Lung (tissue), 12 donors: ENCODE measurements around the gene AUTS2. TPM values are rescaled to one million over a fixed set of nuclear protein-coding genes. Genes with fewer than 3 reads are reported as not detected.

ENCODE experiments used
- ATAC-seq: fragments of 200-7000 bp; cut with Tn5 transposase; one replicate; pipeline ENCODE4 v1.9.1; 2020; ENCODE audit warnings: moderate number of reproducible peaks; ENCODE audit not compliant: insufficient read depth, low FRiP score
- DNase-seq, 3 donors: peaks; one replicate each; pipeline ENCODE4 v3.0.0-alpha.2; 2013 to 2017
- H3K27ac ChIP-seq, 2 donors: one replicate each; pipeline ENCODE4 v1.5.1; 2013; ENCODE audit warnings: mild to moderate bottlenecking in 2 of 2, moderate library complexity in 2 of 2, control low read depth in 1 of 2, inconsistent platforms in 1 of 2, low read depth in 1 of 2, low read length in 1 of 2
- H3K27me3 ChIP-seq, 3 donors: one replicate each; pipeline ENCODE4 v1.5.1; 2013; ENCODE audit warnings: low read length in 2 of 3; ENCODE audit not compliant: control insufficient read depth in 3 of 3, insufficient read depth in 3 of 3
- H3K36me3 ChIP-seq, 4 donors: one replicate each; pipeline ENCODE4 v1.5.1; 2013; ENCODE audit warnings: low read length in 4 of 4, mild to moderate bottlenecking in 1 of 4, moderate library complexity in 1 of 4; ENCODE audit not compliant: control insufficient read depth in 4 of 4, insufficient read depth in 4 of 4
- H3K4me1 ChIP-seq, 5 donors: one replicate each; pipeline ENCODE4 v1.5.1; 2013; ENCODE audit warnings: low read length in 5 of 5, mild to moderate bottlenecking in 2 of 5, moderate library complexity in 1 of 5; ENCODE audit not compliant: control insufficient read depth in 5 of 5, insufficient read depth in 5 of 5
- H3K4me3 ChIP-seq: one replicate; pipeline ENCODE4 v1.5.1; 2013; ENCODE audit warnings: mild to moderate bottlenecking, control low read depth, moderate library complexity
- H3K9ac ChIP-seq, 2 donors: one replicate each; pipeline ENCODE4 v1.5.1; 2013; ENCODE audit warnings: low read length in 2 of 2, control low read depth in 1 of 2; ENCODE audit not compliant: insufficient read depth in 1 of 2
- H3K9me3 ChIP-seq, 4 donors: one replicate each; pipeline ENCODE4 v1.5.1; 2013; ENCODE audit warnings: low read length in 3 of 4, mild to moderate bottlenecking in 1 of 4, moderate library complexity in 1 of 4; ENCODE audit not compliant: control insufficient read depth in 4 of 4, insufficient read depth in 3 of 4
- CTCF ChIP-seq: IDR thresholded peaks from 2 replicates; pipeline ENCODE4 v1.5.1; 2012; ENCODE audit warnings: mild to moderate bottlenecking; ENCODE audit errors: control extremely low read depth, extremely low read depth
- WGBS, 2 donors: extraction: QIAGEN DNeasy Blood & Tissue Kit; methylation state at CpG; one replicate each; pipeline ENCODE4 v1.1.7; 2013; 5-methylcytosine and 5-hydroxymethylcytosine counted together
- polyA plus RNA-seq, 2 donors: library from polyadenylated mRNA; stranded (reverse); fragments of 200-250 nt; gene quantifications; one replicate each; pipeline ENCODE4 v1.2.1, GENCODE V29; 2013
- total RNA-seq, 2 donors: library from RNA; depleted of rRNA in 1 of 2; stranded (reverse); fragments of >200 nt in 1 of 2; gene quantifications; one replicate each; pipeline ENCODE4 v1.2.1, GENCODE V29; 2014 to 2021
- donor health status: control.
- donor health status: control.
- donor health status: Bipolar disorder and iron deficiency.
- donor health status: healthy.
- donor health status: DM: yes; HTN: yes; CAD: no.

The AUTS2 gene
- total and polyA plus RNA-seq, 4 donors = 11.8 to 115 (median 40.6) TPM

GRCh38 chr7:69827140-69827539, 228.9 kb downstream of the AUTS2 start:
- ATAC-seq = peak; percentile 60
- H3K27ac ChIP-seq = no peak overlapping the region
- H3K4me1 ChIP-seq = peaks cover 2 to 32% (median 15%) of the 10 kb centered on the region in 5 donors
- TF ChIP-seq CTCF = no peak
- H3K9ac ChIP-seq = no peak overlapping the region
- WGBS, 2 donors = 68 to 77% methylated on average over 4 of the region's 4 CpGs
- H3K36me3 ChIP-seq = no peaks in the 10 kb centered on the region
- no peaks in the 10 kb centered on the region for H3K9me3 ChIP-seq
- H3K4me3 ChIP-seq = no peak overlapping the region
- DNase-seq = peak in 1 of 3 donors; percentile 48
- H3K27me3 ChIP-seq = no peaks in the 10 kb centered on the region

- Histone ChIP-seq H3K9me3 (no peaks in the 10 kb centered on the region), H3K27ac (no peak overlapping the region), H3K9ac (no peak overlapping the region), H3K4me1 (peaks cover 0 to 32% (median 13%) of the 10 kb centered on the region in 5 donors), H3K36me3 (no peaks in the 10 kb centered on the region), H3K27me3 (no peaks in the 10 kb centered on the region), H3K4me3 (no peak overlapping the region)
- TF ChIP-seq CTCF = no peak
- WGBS, 2 donors = 9 to 18% methylated on average over 3 of the region's 3 CpGs
- ATAC-seq = peak; percentile 56
- DNase-seq = peak in 1 of 3 donors; percentile 44
These were observed 229.3 kb downstream of the AUTS2 start for GRCh38 chr7:69827558-69827957.

DNA sequence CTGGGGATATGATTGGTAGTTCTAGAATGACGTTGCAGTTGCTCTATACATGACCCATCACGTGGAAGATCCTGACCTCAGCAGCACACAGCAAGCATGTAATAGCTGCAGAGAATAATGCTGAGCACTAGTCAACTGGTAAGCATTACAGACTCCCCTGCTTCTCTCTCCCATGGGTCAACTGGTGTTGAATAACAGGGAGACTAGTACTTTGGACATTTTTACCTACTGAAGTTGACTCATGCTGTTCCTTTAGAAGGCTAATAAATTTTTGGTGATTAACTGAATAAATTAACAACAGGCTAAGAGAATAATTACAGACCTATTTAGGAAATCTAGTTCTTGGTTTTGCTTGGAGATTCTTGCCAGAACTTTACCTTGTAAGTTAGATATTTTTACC, 234.1 kb downstream of the AUTS2 start:
- Histone ChIP-seq H3K36me3 (no peaks in the 10 kb centered on the region), H3K9me3 (no peaks in the 10 kb centered on the region), H3K4me3 (no peak overlapping the region), H3K9ac (no peak overlapping the region), H3K27me3 (no peaks in the 10 kb centered on the region), H3K27ac (no peak overlapping the region), H3K4me1 (peaks cover 0 to 7% (median 0%) of the 10 kb centered on the region in 5 donors)
- TF ChIP-seq CTCF = no peak
- no peak for DNase-seq
- WGBS, 2 donors = 85 to 87% methylated on average over 2 of the region's 2 CpGs
- ATAC-seq = no peak

DNA sequence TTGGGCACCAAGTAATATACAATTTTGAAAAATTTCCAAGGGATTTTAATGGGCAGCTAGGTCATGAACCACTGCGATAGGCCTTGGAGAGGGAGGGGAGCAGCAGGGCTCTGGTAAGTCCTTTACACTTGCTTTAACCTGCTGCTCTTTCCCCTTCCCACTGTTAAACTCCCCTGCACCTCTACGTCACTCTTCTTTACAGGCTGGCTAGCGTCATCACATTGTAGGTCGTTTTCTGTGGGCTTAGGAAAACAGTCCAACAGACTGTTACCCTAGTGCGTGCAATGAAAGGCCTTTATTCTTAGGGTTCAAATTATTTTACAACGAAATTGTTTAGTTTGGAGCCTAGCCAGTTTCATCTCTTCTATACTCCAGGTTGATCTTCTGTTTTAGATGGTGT, 235.7 kb downstream of the AUTS2 start:
- DNase-seq (no peak), ATAC-seq (no peak)
- 86 to 91% methylated on average over 6 of the region's 6 CpGs for WGBS, 2 donors
- Histone ChIP-seq H3K9ac (no peak overlapping the region), H3K27ac (no peak overlapping the region), H3K4me1 (no peaks in the 10 kb centered on the region), H3K4me3 (no peak overlapping the region), H3K27me3 (no peaks in the 10 kb centered on the region), H3K36me3 (no peaks in the 10 kb centered on the region), H3K9me3 (no peaks in the 10 kb centered on the region)
- no peak for TF ChIP-seq CTCF
